CD4-positive, alpha-beta T cell treated with Interleukin-4 for 4 hours (primary cell): Measurements from ENCODE around the gene TGIF2.

ENCODE experiments used
- DNase-seq: peaks from one replicate; pipeline ENCODE4 v3.0.0-alpha.2; 2020

The TGIF2 gene

GRCh38 chr20:36573103-36573797, at the start of gene TGIF2:
Gene TGIF2, plus strand, starts transcription at chr20:36573597. Its CDS starts 5,178 bp downstream, at chr20:36578775.
- DNase-seq: peak; percentile 90

- DNase-seq: no peak
Observed at GRCh38 chr20:36525620-36526365, 47.6 kb upstream of the TGIF2 start.

GRCh38 chr20:36526521-36527011, 46.8 kb upstream of the TGIF2 start:
- DNase-seq: no peak

- no peak for DNase-seq
Observed at GRCh38 chr20:36527331-36528125, 45.9 kb upstream of the TGIF2 start.

GRCh38 chr20:36528176-36528874, 45.1 kb upstream of the TGIF2 start:
- no peak for DNase-seq

- DNase-seq: no peak
Observed at GRCh38 chr20:36528875-36529417, 44.5 kb upstream of the TGIF2 start.

- DNase-seq: no peak
Observed at GRCh38 chr20:36532388-36532787, 41.0 kb upstream of the TGIF2 start.

GRCh38 chr20:36532822-36533221, 40.6 kb upstream of the TGIF2 start:
- DNase-seq: no peak

GRCh38 chr20:36538026-36538722, 35.2 kb upstream of the TGIF2 start:
- no peak for DNase-seq

- DNase-seq: no peak
Observed at GRCh38 chr20:36540551-36541211, 32.7 kb upstream of the TGIF2 start.

GRCh38 chr20:36541227-36541767, 32.1 kb upstream of the TGIF2 start, which contains the start of gene MYL9:
Gene MYL9, plus strand, starts transcription at chr20:36541519. Its CDS starts 3,366 bp downstream, at chr20:36544885.
- DNase-seq: no peak

GRCh38 chr20:36541768-36542488, 31.5 kb upstream of the TGIF2 start:
- no peak for DNase-seq

GRCh38 chr20:36542516-36543183, 30.7 kb upstream of the TGIF2 start:
- no peak for DNase-seq

GRCh38 chr20:36543184-36544133, 29.9 kb upstream of the TGIF2 start:
- no peak for DNase-seq

- DNase-seq: no peak
Observed at GRCh38 chr20:36544134-36545018, 29.0 kb upstream of the TGIF2 start.

- no peak for DNase-seq
Observed at GRCh38 chr20:36546111-36546736, 27.2 kb upstream of the TGIF2 start.
